Muscle layer of duodenum (tissue), 2 donors: ENCODE data around the gene CSF2.
"Not testable (repeated sequence)": the region's sequence is repeated elsewhere in the genome, so short reads cannot be mapped to it uniquely, and the experiment has no call there.

Source experiments
- H3K27ac ChIP-seq: one replicate; pipeline ENCODE4 v1.7.0; 2013; ENCODE audit warnings: mild to moderate bottlenecking, low read length
- H3K27me3 ChIP-seq: one replicate; pipeline ENCODE4 v1.7.0; 2013; ENCODE audit warnings: low read depth, mild to moderate bottlenecking, control low read depth, low read length
- H3K36me3 ChIP-seq, 2 donors: one replicate each; pipeline ENCODE4 v1.7.0; 2013; ENCODE audit warnings: low read length in 2 of 2, control low read depth in 1 of 2, mild to moderate bottlenecking in 1 of 2; ENCODE audit not compliant: insufficient read depth in 2 of 2, control insufficient read depth in 1 of 2
- H3K4me1 ChIP-seq, 2 donors: one replicate each; pipeline ENCODE4 v1.7.0; 2013; ENCODE audit warnings: low read length in 2 of 2, mild to moderate bottlenecking in 2 of 2, control low read depth in 1 of 2, moderate library complexity in 1 of 2; ENCODE audit not compliant: insufficient read depth in 2 of 2, control insufficient read depth in 1 of 2
- H3K4me3 ChIP-seq, 2 donors: one replicate each; pipeline ENCODE4 v1.7.0; 2013; ENCODE audit warnings: low read length in 2 of 2, low read depth in 1 of 2, mild to moderate bottlenecking in 1 of 2
- H3K9me3 ChIP-seq, 2 donors: one replicate each; pipeline ENCODE4 v1.7.0; 2013; ENCODE audit warnings: low read length in 2 of 2, control low read depth in 1 of 2, mild to moderate bottlenecking in 1 of 2; ENCODE audit not compliant: control insufficient read depth in 1 of 2
- donor health status: healthy.

CSF2 gene

GRCh38 chr5:132103969-132104391 is 30.4 kb downstream of the CSF2 start:
- Histone ChIP-seq H3K27me3 (no peaks in the 10 kb centered on the region), H3K27ac (no peak overlapping the region), H3K4me3 (no peak overlapping the region)

GRCh38 chr5:132104556-132104955 is 31.0 kb downstream of the CSF2 start:
- Histone ChIP-seq H3K36me3 (no peaks in the 10 kb centered on the region), H3K4me3 (no peak overlapping the region), H3K27ac (no peak overlapping the region), H3K4me1 (peaks cover 0 to 5% of the 10 kb centered on the region in 2 donors), H3K9me3 (no peaks in the 10 kb centered on the region), H3K27me3 (no peaks in the 10 kb centered on the region)

More at GRCh38 chr5:132103969-132104391, 30.4 kb downstream of the CSF2 start:
- Histone ChIP-seq H3K9me3 (no peaks in the 10 kb centered on the region), H3K36me3 (no peaks in the 10 kb centered on the region), H3K4me1 (peaks cover 0 to 5% of the 10 kb centered on the region in 2 donors)

- Histone ChIP-seq H3K36me3 (no peaks in the 10 kb centered on the region), H3K4me1 (peaks cover 0 to 5% of the 10 kb centered on the region in 2 donors), H3K9me3 (no peaks in the 10 kb centered on the region), H3K27ac (no peak overlapping the region), H3K4me3 (no peak overlapping the region), H3K27me3 (no peaks in the 10 kb centered on the region)
Measured at GRCh38 chr5:132105688-132106087, 32.1 kb downstream of the CSF2 start.

- H3K4me3 ChIP-seq, H3K9me3 ChIP-seq, H3K27me3 ChIP-seq, H3K4me1 ChIP-seq, H3K36me3 ChIP-seq, H3K27ac ChIP-seq: not testable (repeated sequence)
Measured at GRCh38 chr5:132108495-132108894, 34.9 kb downstream of the CSF2 start.

GRCh38 chr5:132108957-132109356 is 35.4 kb downstream of the CSF2 start:
- H3K9me3 ChIP-seq, H3K4me3 ChIP-seq, H3K27ac ChIP-seq, H3K36me3 ChIP-seq, H3K4me1 ChIP-seq, H3K27me3 ChIP-seq: not testable (repeated sequence)

- no peak overlapping the region for H3K4me3 ChIP-seq
- peaks cover 0 to 6% of the 10 kb centered on the region in 2 donors for H3K9me3 ChIP-seq
Measured at GRCh38 chr5:132109494-132110053, 36.0 kb downstream of the CSF2 start.

GRCh38 chr5:132110195-132110594 is 36.6 kb downstream of the CSF2 start:
- no peaks in the 10 kb centered on the region for H3K36me3 ChIP-seq
- no peaks in the 10 kb centered on the region for H3K27me3 ChIP-seq
- H3K9me3 ChIP-seq, result peaks cover 0 to 6% of the 10 kb centered on the region in 2 donors
- no peak overlapping the region for H3K27ac ChIP-seq
- no peak overlapping the region for H3K4me3 ChIP-seq
- H3K4me1 ChIP-seq, result no peaks in the 10 kb centered on the region

More at GRCh38 chr5:132109494-132110053, 36.0 kb downstream of the CSF2 start:
- no peaks in the 10 kb centered on the region for H3K27me3 ChIP-seq
- H3K4me1 ChIP-seq, result no peaks in the 10 kb centered on the region
- H3K27ac ChIP-seq, result no peak overlapping the region
- no peaks in the 10 kb centered on the region for H3K36me3 ChIP-seq

GRCh38 chr5:132110930-132111329 is 37.3 kb downstream of the CSF2 start:
- Histone ChIP-seq H3K9me3 (peaks cover 0 to 6% of the 10 kb centered on the region in 2 donors), H3K27ac (no peak overlapping the region), H3K4me1 (no peaks in the 10 kb centered on the region), H3K36me3 (no peaks in the 10 kb centered on the region), H3K4me3 (no peak overlapping the region), H3K27me3 (no peaks in the 10 kb centered on the region)

GRCh38 chr5:132112111-132112510 is 38.5 kb downstream of the CSF2 start:
- no peaks in the 10 kb centered on the region for H3K36me3 ChIP-seq
- peaks cover 0 to 6% of the 10 kb centered on the region in 2 donors for H3K9me3 ChIP-seq
- no peaks in the 10 kb centered on the region for H3K4me1 ChIP-seq
- H3K27me3 ChIP-seq, result no peaks in the 10 kb centered on the region
- H3K4me3 ChIP-seq, result no peak overlapping the region
- no peak overlapping the region for H3K27ac ChIP-seq

- Histone ChIP-seq H3K36me3 (no peaks in the 10 kb centered on the region), H3K27me3 (no peaks in the 10 kb centered on the region), H3K27ac (no peak overlapping the region)
Measured at GRCh38 chr5:132114150-132115121, 40.8 kb downstream of the CSF2 start.

GRCh38 chr5:132115375-132115774 is 41.8 kb downstream of the CSF2 start:
- H3K27ac ChIP-seq, result no peak overlapping the region
- H3K4me3 ChIP-seq, result no peak overlapping the region
- no peaks in the 10 kb centered on the region for H3K4me1 ChIP-seq
- H3K36me3 ChIP-seq, result no peaks in the 10 kb centered on the region
- no peaks in the 10 kb centered on the region for H3K27me3 ChIP-seq
- peaks cover 0 to 6% of the 10 kb centered on the region in 2 donors for H3K9me3 ChIP-seq

More at GRCh38 chr5:132114150-132115121, 40.8 kb downstream of the CSF2 start:
- H3K4me1 ChIP-seq, result no peaks in the 10 kb centered on the region
- peaks cover 0 to 6% of the 10 kb centered on the region in 2 donors for H3K9me3 ChIP-seq
- H3K4me3 ChIP-seq, result no peak overlapping the region
